ENCODE results near the gene MMP13. TPM values are rescaled to one million over a fixed set of nuclear protein-coding genes. Genes with fewer than 3 reads are reported as not detected.
"Not testable (repeated sequence)": the region's sequence is repeated elsewhere in the genome, so short reads cannot be mapped to it uniquely, and the experiment has no call there.

The MMP13 gene
- polyA plus RNA-seq, 4 donors, result 0.13 to 0.18 (median 0.14) TPM; not detected in 1

DNA sequence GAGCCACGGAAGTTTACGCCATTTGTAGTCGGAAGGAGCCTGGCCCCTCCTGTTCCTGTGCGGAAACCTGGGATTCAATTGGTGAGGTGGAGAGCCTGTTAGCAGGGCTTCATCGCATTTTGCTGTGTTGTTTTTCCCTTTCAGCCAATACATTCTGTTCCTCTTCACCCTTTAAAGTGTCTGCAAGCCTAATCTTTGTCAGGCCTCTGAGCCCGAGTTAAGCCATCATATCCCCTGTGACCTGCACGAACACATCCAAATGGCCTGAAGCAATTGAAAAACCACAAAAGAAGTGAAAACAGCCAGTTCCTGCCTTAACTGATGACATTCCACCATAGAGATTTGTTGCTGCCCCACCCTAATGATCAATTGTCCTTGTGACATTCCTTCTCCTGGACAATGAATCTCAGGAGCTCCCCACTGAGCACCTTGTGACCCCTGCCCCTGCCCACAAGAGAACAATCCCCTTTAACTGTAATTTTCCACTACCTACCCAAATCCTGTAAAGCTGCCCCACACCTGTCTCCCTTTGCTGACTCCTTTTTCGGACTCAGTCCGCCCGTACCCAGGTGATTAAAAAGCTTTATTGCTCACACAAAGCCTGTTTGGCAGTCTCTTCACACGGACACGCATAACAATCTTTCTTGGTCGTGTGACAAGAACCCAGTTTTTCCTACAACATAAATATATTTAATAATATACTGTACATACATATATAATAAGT, 43.6 kb downstream of the MMP13 start:
- no peak for DNase-seq (ENCODE audit: low read depth in 4 of 4, low spot score in 3 of 4)

- DNase-seq (ENCODE audit: low read depth in 4 of 4, low spot score in 3 of 4), result not testable (repeated sequence)
These were observed 49.7 kb downstream of the MMP13 start for GRCh38 chr11:102905848-102906247.

GRCh38 chr11:102903895-102904294, 51.6 kb downstream of the MMP13 start:
- DNase-seq (ENCODE audit: low read depth in 4 of 4, low spot score in 3 of 4), result not testable (repeated sequence)

GRCh38 chr11:102900346-102900745, 55.2 kb downstream of the MMP13 start:
- no peak for DNase-seq (ENCODE audit: low read depth in 4 of 4, low spot score in 3 of 4)

Other genes starting within 250 kb of the MMP13 start
- gene MMP27, start 250.0 kb downstream of the MMP13 start, polyA plus RNA-seq (ENCODE audit: insufficient read length in 4 of 4), result not detected
- under 1 TPM in 1 of 4 donors, not detected in 3; 0.11 TPM for gene MMP8, start 230.8 kb downstream of the MMP13 start, polyA plus RNA-seq (ENCODE audit: insufficient read length in 4 of 4)
- gene MMP10, start 175.1 kb downstream of the MMP13 start, polyA plus RNA-seq (ENCODE audit: insufficient read length in 4 of 4), result under 1 TPM in 2 of 4 donors, not detected in 2; 0.07 to 0.22 TPM
- gene MMP1, start 157.6 kb downstream of the MMP13 start, polyA plus RNA-seq (ENCODE audit: insufficient read length in 4 of 4), result under 1 TPM in 3 of 4 donors, not detected in 1; 0.11 to 0.47 (median 0.12) TPM
- gene MMP3, start 112.1 kb downstream of the MMP13 start, polyA plus RNA-seq (ENCODE audit: insufficient read length in 4 of 4), result under 1 TPM in 1 of 4 donors, not detected in 3; 0.10 TPM
- gene MMP12, start 80.8 kb downstream of the MMP13 start, polyA plus RNA-seq (ENCODE audit: insufficient read length in 4 of 4), result 1 to 10 TPM in 3 of 4 donors, under 1 TPM in 1; 0.07 to 6.8 (median 2.3) TPM
- gene DCUN1D5, start 136.4 kb upstream of the MMP13 start, polyA plus RNA-seq (ENCODE audit: insufficient read length in 4 of 4), result 10 to 100 TPM; 33.0 to 39.4 (median 36.7) TPM
- gene DYNC2H1, start 153.7 kb upstream of the MMP13 start, polyA plus RNA-seq (ENCODE audit: insufficient read length in 4 of 4), result 10 to 100 TPM; 28.9 to 45.7 (median 39.7) TPM